ENCODE data around the gene PAK1IP1.
A peak's percentile ranks its signal among the peaks of the same experiment; 100 is the strongest.
"Not testable (repeated sequence)": the region's sequence is repeated elsewhere in the genome, so short reads cannot be mapped to it uniquely, and the experiment has no call there.

Gene PAK1IP1

DNA sequence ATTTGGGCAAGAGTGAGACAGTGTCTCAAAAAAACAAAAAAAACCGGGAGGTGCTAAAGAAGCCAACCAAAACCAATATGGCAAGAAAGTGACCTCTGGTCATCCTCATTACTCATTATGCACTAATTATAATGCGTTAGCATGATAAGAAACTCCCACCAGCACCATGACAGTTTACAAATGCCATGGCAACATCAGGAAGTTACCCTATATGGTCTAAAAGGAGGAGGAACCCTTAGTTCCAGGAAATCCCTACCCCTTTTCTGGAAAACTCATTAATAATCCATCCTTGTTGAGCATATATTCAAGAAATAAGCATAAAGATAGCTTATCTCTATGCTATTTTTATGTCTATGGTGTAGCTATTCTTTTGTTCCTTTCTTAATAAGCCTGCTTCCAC, 32.0 kb upstream of the PAK1IP1 start:
- CTCF ChIA-PET, result no interaction called here
- Histone ChIP-seq H3K27ac (ENCODE audit: insufficient read depth in 1 of 2, low read depth in 1 of 2, low read length in 2 of 2, poor library complexity in 1 of 2, severe bottlenecking in 2 of 2) (no peak overlapping the region), H3K9me3 (ENCODE audit: control extremely low read depth in 1 of 5, control insufficient read depth in 4 of 5, insufficient read depth in 2 of 5, low read depth in 1 of 5, low read length in 4 of 5) (no peaks in the 10 kb centered on the region), H3K36me3 (ENCODE audit: control insufficient read depth in 4 of 4, insufficient read depth in 4 of 4, low read length in 3 of 4) (no peaks in the 10 kb centered on the region), H3K27me3 (replicated peaks in 2 of 5; ENCODE audit: control insufficient read depth in 4 of 5, insufficient read depth in 5 of 5, low read length in 4 of 5) (no peaks in the 10 kb centered on the region), H3K4me1 (ENCODE audit: control extremely low read depth in 1 of 4, control insufficient read depth in 4 of 4, insufficient read depth in 4 of 4, low read length in 3 of 4) (peaks cover 0 to 9% (median under 1%) of the 10 kb centered on the region in 4 experiments), H3K4me3 (ENCODE audit: control insufficient read depth in 1 of 7, extremely low read depth in 1 of 7, insufficient read depth in 4 of 7, low read depth in 2 of 7, low read length in 6 of 7) (no peak overlapping the region)
- POLR2A ChIA-PET, result no interaction called here
- 100% methylated on average over 2 of the region's 2 CpGs for WGBS (ENCODE audit: insufficient coverage)
- DNase-seq, result no peak

DNA sequence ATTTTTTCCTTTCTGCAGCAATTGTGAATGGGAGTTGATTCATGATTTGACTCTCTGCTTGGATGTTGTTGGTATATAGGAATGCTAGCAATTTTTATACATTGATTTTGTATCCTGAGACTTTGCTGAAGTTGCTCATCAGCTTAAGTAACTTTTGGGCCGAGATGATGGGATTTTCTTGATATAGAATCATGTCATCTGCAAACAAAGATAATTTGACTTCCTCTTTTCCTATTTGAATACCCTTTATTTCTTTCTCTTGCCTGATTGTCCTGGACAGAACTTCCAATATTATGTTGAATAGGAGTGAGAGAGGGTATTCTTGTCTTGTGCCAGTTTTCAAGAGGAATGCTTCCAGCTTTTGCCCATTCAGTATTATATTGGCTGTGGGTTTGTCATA, 29.2 kb upstream of the PAK1IP1 start:
- H3K36me3 ChIP-seq (ENCODE audit: control insufficient read depth in 4 of 4, insufficient read depth in 4 of 4, low read length in 3 of 4); H3K4me3 ChIP-seq (ENCODE audit: control insufficient read depth in 1 of 7, extremely low read depth in 1 of 7, insufficient read depth in 4 of 7, low read depth in 2 of 7, low read length in 6 of 7); H3K9me3 ChIP-seq (ENCODE audit: control extremely low read depth in 1 of 5, control insufficient read depth in 4 of 5, insufficient read depth in 2 of 5, low read depth in 1 of 5, low read length in 4 of 5); H3K27ac ChIP-seq (ENCODE audit: insufficient read depth in 1 of 2, low read depth in 1 of 2, low read length in 2 of 2, poor library complexity in 1 of 2, severe bottlenecking in 2 of 2); POLR2A ChIA-PET; CTCF ChIA-PET; H3K4me1 ChIP-seq (ENCODE audit: control extremely low read depth in 1 of 4, control insufficient read depth in 4 of 4, insufficient read depth in 4 of 4, low read length in 3 of 4); H3K27me3 ChIP-seq (replicated peaks in 2 of 5; ENCODE audit: control insufficient read depth in 4 of 5, insufficient read depth in 5 of 5, low read length in 4 of 5): not testable (repeated sequence)
- DNase-seq, result peak in 2 of 3 donors; percentile 37 to 54
- no CpG with 5 or more reads among the region's 1 CpG for WGBS (ENCODE audit: insufficient coverage)

DNA sequence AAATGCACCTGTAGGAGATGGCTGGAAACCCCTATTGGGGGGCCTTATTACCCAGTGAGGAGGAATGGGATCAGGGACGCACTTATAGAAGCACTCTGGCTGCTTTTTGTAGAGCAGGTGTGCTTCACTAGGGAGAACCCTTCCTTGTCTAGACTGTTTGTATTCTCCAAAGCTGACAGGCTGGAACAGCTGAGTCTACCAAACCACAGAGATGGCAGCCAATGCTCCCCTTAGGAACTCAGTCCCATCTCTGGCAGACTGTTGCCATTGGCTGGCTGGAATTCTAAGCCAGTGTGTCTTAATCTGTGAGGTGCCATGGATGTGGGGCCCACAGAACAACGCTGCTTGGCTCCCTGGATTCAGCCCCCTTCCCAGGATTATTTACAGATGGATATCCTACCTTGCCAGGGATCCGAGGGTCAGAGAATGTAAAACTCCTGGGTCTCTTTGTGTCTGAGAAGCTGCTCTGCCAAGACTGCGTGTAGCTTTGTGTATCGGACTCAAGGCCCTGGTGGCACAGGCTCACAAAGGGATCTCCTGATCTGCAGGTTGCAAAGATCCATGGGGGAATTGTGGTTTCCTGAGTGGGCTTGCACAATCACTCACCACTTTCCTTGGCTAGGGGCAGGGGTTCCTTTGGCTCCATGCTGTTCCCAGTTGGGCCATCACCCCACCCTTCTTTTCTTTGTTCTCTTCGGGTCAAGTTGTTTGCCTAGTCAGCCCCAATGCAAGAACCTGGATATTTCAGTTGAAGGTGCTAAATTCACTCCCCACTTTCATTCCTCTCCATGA, 26.4 kb upstream of the PAK1IP1 start:
- CTCF ChIA-PET, result no interaction called here

DNA sequence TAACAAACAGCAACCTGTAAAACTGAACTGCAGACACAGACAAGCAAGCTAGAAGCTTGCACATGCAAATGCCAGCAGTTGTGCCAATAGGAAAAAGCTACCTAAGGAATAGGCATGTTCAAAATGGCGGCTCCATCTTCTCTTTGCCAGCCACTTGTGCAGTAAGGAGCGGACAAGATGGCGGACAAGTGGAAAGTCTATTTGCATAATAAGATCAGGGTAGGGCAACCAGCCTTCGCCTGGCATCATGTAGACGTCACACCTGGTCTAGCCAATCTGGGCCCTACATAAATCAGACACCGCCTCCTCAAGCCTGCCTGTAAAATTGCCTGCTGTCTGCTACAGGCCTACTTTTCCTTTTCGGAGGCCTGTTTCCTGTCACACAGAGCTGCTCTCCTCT, 18.4 kb upstream of the PAK1IP1 start:
- no peaks in the 10 kb centered on the region for H3K9me3 ChIP-seq (ENCODE audit: control extremely low read depth in 1 of 5, control insufficient read depth in 4 of 5, insufficient read depth in 2 of 5, low read depth in 1 of 5, low read length in 4 of 5)
- CTCF ChIA-PET, result no interaction called here
- 99% methylated on average over 7 of the region's 7 CpGs for WGBS (ENCODE audit: insufficient coverage)

More for the DNA sequence above, 26.4 kb upstream of the PAK1IP1 start:
- no peaks in the 10 kb centered on the region for H3K36me3 ChIP-seq (ENCODE audit: control insufficient read depth in 4 of 4, insufficient read depth in 4 of 4, low read length in 3 of 4)
- no peak for DNase-seq
- no peak overlapping the region for H3K4me3 ChIP-seq (ENCODE audit: control insufficient read depth in 1 of 7, extremely low read depth in 1 of 7, insufficient read depth in 4 of 7, low read depth in 2 of 7, low read length in 6 of 7)
- H3K27ac ChIP-seq (ENCODE audit: insufficient read depth in 1 of 2, low read depth in 1 of 2, low read length in 2 of 2, poor library complexity in 1 of 2, severe bottlenecking in 2 of 2), result no peak overlapping the region
- no peaks in the 10 kb centered on the region for H3K27me3 ChIP-seq (replicated peaks in 2 of 5; ENCODE audit: control insufficient read depth in 4 of 5, insufficient read depth in 5 of 5, low read length in 4 of 5)
- POLR2A ChIA-PET, result no interaction called here
- peaks cover 0 to 6% (median 0%) of the 10 kb centered on the region in 4 experiments for H3K4me1 ChIP-seq (ENCODE audit: control extremely low read depth in 1 of 4, control insufficient read depth in 4 of 4, insufficient read depth in 4 of 4, low read length in 3 of 4)
- H3K9me3 ChIP-seq (ENCODE audit: control extremely low read depth in 1 of 5, control insufficient read depth in 4 of 5, insufficient read depth in 2 of 5, low read depth in 1 of 5, low read length in 4 of 5), result no peaks in the 10 kb centered on the region
- 93% methylated on average over 6 of the region's 6 CpGs for WGBS (ENCODE audit: insufficient coverage)

DNA sequence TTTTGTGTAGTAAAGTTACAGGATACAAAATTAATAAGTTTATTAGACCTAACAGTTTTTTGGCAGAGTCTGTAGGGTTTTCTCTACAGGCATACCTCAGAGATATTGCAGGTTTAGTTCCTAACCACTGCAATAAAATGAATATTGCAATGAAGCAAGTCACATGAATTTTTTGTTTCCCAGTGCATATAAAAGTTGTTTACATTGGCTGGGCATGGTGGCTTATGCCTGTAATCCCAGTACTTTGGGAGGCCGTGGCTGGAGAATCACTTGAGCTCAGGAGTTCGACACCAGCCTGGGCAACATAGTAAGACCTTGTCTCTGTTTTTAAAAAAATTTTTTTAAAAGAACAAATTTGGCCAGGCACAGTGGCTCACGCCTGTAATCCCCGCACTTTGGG, 16.3 kb upstream of the PAK1IP1 start:
- Histone ChIP-seq H3K4me1 (ENCODE audit: control extremely low read depth in 1 of 4, control insufficient read depth in 4 of 4, insufficient read depth in 4 of 4, low read length in 3 of 4) (no peaks in the 10 kb centered on the region), H3K36me3 (ENCODE audit: control insufficient read depth in 4 of 4, insufficient read depth in 4 of 4, low read length in 3 of 4) (no peaks in the 10 kb centered on the region), H3K27me3 (replicated peaks in 2 of 5; ENCODE audit: control insufficient read depth in 4 of 5, insufficient read depth in 5 of 5, low read length in 4 of 5) (no peaks in the 10 kb centered on the region), H3K4me3 (ENCODE audit: control insufficient read depth in 1 of 7, extremely low read depth in 1 of 7, insufficient read depth in 4 of 7, low read depth in 2 of 7, low read length in 6 of 7) (no peak overlapping the region), H3K27ac (ENCODE audit: insufficient read depth in 1 of 2, low read depth in 1 of 2, low read length in 2 of 2, poor library complexity in 1 of 2, severe bottlenecking in 2 of 2) (no peak overlapping the region), H3K9me3 (ENCODE audit: control extremely low read depth in 1 of 5, control insufficient read depth in 4 of 5, insufficient read depth in 2 of 5, low read depth in 1 of 5, low read length in 4 of 5) (no peaks in the 10 kb centered on the region)
- WGBS (ENCODE audit: insufficient coverage), result 97% methylated on average over 4 of the region's 4 CpGs
- POLR2A ChIA-PET, result no interaction called here
- CTCF ChIA-PET, result no interaction called here
- no peak for DNase-seq

More for the DNA sequence above, 18.4 kb upstream of the PAK1IP1 start:
- no peak overlapping the region for H3K27ac ChIP-seq (ENCODE audit: insufficient read depth in 1 of 2, low read depth in 1 of 2, low read length in 2 of 2, poor library complexity in 1 of 2, severe bottlenecking in 2 of 2)
- DNase-seq, result no peak
- H3K4me1 ChIP-seq (ENCODE audit: control extremely low read depth in 1 of 4, control insufficient read depth in 4 of 4, insufficient read depth in 4 of 4, low read length in 3 of 4), result no peaks in the 10 kb centered on the region
- POLR2A ChIA-PET, result no interaction called here
- no peaks in the 10 kb centered on the region for H3K36me3 ChIP-seq (ENCODE audit: control insufficient read depth in 4 of 4, insufficient read depth in 4 of 4, low read length in 3 of 4)
- H3K27me3 ChIP-seq (replicated peaks in 2 of 5; ENCODE audit: control insufficient read depth in 4 of 5, insufficient read depth in 5 of 5, low read length in 4 of 5), result no peaks in the 10 kb centered on the region
- no peak overlapping the region for H3K4me3 ChIP-seq (ENCODE audit: control insufficient read depth in 1 of 7, extremely low read depth in 1 of 7, insufficient read depth in 4 of 7, low read depth in 2 of 7, low read length in 6 of 7)

DNA sequence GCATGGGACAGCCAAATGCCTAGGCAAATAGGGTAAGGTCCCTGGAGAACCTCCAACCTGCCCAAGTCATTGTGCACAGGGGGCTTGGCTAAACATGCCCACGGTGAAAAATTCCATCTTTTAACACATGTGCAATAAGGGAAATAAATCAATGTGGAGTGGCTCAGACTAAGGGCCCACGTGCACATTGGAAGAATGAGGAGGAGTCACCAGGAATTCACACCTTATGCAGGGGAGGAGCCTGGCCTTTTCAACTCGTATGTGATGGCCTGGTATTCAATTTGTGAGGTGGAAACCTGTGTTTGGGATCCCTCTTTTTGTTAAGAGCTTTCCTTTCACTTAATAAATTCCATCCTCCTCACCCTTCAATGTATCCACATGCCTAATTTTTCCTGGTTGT, 13.0 kb upstream of the PAK1IP1 start:
- H3K4me1 ChIP-seq (ENCODE audit: control extremely low read depth in 1 of 4, control insufficient read depth in 4 of 4, insufficient read depth in 4 of 4, low read length in 3 of 4), result peaks cover 3 to 13% (median 9%) of the 10 kb centered on the region in 4 experiments
- H3K27me3 ChIP-seq (replicated peaks in 2 of 5; ENCODE audit: control insufficient read depth in 4 of 5, insufficient read depth in 5 of 5, low read length in 4 of 5), result no peaks in the 10 kb centered on the region
- no peaks in the 10 kb centered on the region for H3K36me3 ChIP-seq (ENCODE audit: control insufficient read depth in 4 of 4, insufficient read depth in 4 of 4, low read length in 3 of 4)
- WGBS (ENCODE audit: insufficient coverage), result 90% methylated on average over 2 of the region's 3 CpGs
- ChIA-PET CTCF (no interaction called here), POLR2A (no interaction called here)
- H3K9me3 ChIP-seq (ENCODE audit: control extremely low read depth in 1 of 5, control insufficient read depth in 4 of 5, insufficient read depth in 2 of 5, low read depth in 1 of 5, low read length in 4 of 5), result no peaks in the 10 kb centered on the region
- no peak for DNase-seq
- H3K4me3 ChIP-seq (ENCODE audit: control insufficient read depth in 1 of 7, extremely low read depth in 1 of 7, insufficient read depth in 4 of 7, low read depth in 2 of 7, low read length in 6 of 7), result no peak overlapping the region
- no peak overlapping the region for H3K27ac ChIP-seq (ENCODE audit: insufficient read depth in 1 of 2, low read depth in 1 of 2, low read length in 2 of 2, poor library complexity in 1 of 2, severe bottlenecking in 2 of 2)

DNA sequence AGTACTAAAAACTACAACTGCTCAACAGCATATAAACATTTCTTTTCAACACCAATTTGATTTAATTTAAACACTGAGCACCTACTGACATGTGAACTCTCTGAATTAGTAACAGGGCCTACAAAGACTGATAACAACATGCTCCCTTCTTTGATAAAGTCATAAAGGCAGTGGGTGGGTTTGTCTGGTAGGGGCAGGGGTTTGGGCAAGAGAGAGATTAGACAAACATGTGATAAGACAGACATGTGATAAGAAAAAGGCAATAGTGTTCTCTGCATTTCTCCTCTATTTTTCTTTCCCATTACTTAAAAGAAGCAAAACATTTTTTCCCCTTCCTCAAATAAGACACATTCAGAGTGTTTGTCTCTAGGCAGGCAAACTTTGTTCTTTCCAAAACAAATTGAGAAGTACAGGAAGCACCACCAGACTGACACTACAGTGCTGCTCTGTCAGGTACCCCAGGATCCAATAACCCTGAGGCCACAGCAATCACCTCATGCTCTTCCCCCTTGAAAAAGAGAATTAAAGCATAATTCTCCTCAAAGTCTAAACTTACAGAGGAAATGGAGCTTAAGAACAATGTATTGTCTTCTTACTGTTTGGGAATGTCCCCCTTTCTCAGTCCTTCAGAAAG, 12.3 kb upstream of the PAK1IP1 start:
- H3K4me1 ChIP-seq (ENCODE audit: control extremely low read depth in 1 of 4, control insufficient read depth in 4 of 4, insufficient read depth in 4 of 4, low read length in 3 of 4), result peaks cover 3 to 13% (median 9%) of the 10 kb centered on the region in 4 experiments
- POLR2A ChIA-PET, result no interaction called here
- DNase-seq, result no peak
- H3K27me3 ChIP-seq (replicated peaks in 2 of 5; ENCODE audit: control insufficient read depth in 4 of 5, insufficient read depth in 5 of 5, low read length in 4 of 5), result no peaks in the 10 kb centered on the region
- no peak overlapping the region for H3K27ac ChIP-seq (ENCODE audit: insufficient read depth in 1 of 2, low read depth in 1 of 2, low read length in 2 of 2, poor library complexity in 1 of 2, severe bottlenecking in 2 of 2)
- H3K9me3 ChIP-seq (ENCODE audit: control extremely low read depth in 1 of 5, control insufficient read depth in 4 of 5, insufficient read depth in 2 of 5, low read depth in 1 of 5, low read length in 4 of 5), result no peaks in the 10 kb centered on the region
- H3K36me3 ChIP-seq (ENCODE audit: control insufficient read depth in 4 of 4, insufficient read depth in 4 of 4, low read length in 3 of 4), result no peaks in the 10 kb centered on the region
- no peak overlapping the region for H3K4me3 ChIP-seq (ENCODE audit: control insufficient read depth in 1 of 7, extremely low read depth in 1 of 7, insufficient read depth in 4 of 7, low read depth in 2 of 7, low read length in 6 of 7)
- CTCF ChIA-PET, result interaction anchor here (1.6 kb wide), 1 partner anchor 11 kb away, joined by 5 read pairs; no protein-coding TSS in a partner anchor

All from common myeloid progenitor, CD34-positive (primary cell).